ENCODE data around the gene MAPK13.
A peak's percentile ranks its signal among the peaks of the same experiment; 100 is the strongest.
"Not testable (repeated sequence)": the region's sequence is repeated elsewhere in the genome, so short reads cannot be mapped to it uniquely, and the experiment has no call there.

Gene MAPK13

DNA sequence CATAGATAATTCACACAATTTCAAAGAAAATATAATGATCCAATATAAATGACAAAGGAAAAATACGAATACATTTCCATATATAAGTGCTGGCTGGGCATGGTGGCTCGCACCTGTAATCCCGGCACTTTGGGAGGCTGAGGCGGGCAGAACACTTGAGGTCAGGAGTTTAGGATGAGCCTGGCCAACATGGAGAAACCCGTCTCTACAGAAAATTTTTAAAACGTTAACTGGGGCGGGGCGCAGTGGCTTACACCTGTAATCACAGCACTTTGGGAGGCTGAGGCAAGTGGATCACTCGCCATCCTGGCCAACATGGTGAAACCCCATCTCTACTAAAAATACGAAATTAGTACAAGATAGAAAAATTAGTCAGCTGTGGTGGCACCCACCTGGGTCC lies 14.9 kb upstream of the MAPK13 start:
- no peak for DNase-seq

DNA sequence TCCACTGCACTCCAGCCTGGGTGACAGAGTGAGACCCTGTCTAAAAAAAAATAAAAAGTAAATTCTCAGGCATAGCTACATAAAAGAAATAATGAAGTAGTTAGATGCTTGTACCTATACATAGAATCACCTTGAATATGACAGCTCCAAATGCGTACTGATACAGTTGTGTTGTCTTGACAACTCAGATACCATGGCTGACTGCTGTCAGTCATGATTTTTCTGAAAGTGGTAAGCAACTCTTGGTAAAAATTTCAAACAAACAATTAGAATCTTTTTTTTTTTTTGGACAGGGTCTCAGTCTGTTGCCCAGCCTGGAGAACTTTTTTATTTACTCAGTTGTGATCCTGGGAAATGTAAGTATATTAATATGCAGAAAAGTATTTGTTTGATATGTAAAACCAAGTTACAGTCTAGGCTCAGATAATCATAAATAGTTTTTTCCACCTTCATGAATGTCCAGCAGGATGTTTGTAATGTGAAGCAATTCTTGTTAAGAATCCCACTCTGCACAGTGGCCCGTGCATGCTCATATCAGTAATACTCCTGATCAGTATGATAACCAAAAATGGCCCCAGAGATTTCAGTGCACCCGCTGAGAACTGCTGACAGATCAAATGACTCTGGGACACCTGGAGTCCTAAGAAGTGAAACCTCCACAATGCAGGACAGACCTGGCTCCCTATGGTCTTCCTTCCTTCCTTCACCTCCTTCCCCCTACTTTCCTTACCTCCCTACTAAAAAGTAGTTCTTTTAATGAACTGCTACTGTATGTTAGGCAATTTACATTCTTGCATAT lies 14.0 kb upstream of the MAPK13 start:
- DNase-seq, result no peak

DNA sequence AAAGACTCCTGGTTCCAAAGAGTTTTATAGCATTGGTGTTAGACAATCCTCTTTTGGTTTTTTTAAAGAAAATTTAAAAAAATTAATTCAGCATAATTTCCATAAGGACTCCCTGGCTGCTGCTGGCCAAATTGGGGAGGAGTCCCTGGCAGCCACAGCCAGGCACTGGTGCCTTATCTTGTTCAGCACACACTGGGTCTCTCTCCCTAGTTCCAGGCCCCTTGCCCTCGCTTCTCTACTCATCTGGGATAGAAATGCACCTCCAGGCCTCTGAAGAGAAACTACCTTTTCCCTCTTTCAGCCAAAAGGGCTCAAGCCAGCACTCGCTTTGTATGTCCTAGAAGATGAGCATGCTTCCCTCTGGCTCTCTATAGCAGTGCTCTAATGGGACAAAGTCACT lies 13.4 kb upstream of the MAPK13 start:
- no peak for DNase-seq

DNA sequence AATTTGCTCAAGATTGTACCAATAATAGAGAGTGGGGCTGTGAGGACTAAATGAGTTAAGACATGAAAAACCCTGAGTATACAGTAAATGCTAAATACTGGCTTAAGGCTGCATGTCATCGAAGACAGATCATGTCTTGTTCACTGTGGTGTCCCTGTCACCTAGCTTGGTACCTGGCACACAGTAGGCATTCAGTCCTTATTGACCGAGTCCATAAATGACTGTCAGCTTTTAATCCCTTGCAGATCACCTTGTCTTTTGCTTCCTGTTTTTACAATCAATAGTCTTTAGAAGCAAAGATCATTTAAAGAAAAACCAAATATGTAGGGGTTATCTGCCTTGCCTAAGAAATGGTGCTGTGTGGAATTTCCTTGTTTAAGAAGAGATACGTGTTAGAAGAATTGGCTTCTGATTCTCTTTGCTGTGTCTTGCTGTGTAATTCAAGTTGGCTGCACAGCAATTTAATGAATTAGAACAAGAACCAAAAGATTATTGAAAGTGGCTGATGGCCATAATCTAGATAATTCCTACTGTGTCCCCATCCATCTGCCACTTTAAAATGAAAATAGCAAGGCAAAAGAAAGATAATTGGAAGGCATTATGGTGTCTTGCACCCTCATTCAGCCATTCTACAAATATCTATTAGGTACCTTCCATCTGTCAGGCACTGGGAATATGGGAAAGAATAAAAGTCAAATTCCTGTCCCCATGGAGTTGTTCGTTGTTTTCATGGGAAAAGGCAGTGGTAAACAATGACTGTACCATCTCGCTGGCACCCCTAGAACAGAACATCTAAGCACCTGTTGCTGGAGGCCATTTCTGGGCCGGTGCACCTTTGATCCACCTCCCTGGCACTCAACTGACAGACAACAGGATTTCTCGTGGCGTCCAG lies 12.4 kb upstream of the MAPK13 start:
- no peak for DNase-seq

DNA sequence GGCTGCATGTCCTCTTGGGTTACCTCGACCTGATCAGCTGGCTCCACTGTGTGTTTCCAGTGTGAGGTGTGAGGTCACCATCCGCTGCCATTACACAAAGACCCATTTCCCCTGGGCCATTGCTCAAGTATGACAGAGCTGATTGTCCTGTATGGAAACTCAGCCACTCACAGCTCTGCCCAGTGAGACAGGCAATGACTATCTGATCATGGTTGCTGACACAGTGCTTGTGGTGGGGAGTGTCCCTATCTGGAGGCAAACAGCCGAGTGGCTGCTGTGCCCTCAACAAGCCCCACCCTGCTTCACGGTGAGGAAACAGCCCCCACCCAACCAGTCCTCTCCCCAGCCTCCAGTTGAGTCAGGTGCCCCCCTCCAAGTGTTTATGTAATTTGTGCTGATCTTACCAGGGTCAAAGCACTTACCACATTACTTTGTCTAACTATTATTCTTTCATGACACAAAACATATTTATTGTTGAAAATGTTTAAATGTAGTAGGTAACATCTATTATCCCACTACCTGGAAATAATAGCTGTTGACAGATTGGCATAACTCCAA lies 11.7 kb upstream of the MAPK13 start:
- DNase-seq, result peak; percentile 46

DNA sequence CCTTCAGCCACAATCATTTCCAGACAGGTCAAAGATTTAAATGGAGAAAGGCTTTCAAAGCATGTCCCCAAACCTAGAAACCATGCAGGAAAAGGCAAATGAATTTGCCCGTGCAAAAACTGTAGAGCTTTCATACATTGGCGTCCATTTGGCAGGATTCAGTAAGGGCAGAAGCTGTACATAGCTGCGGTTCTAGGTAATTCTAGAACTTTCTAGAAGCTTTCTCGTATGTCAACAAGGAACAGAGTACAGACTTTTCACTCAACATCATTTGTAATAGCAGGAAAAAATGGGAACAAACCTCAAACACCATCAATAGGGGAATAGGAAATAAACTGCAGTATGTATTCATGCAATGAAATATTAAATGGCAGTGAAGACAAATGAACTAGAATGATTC lies 11.1 kb upstream of the MAPK13 start:
- DNase-seq, result no peak

DNA sequence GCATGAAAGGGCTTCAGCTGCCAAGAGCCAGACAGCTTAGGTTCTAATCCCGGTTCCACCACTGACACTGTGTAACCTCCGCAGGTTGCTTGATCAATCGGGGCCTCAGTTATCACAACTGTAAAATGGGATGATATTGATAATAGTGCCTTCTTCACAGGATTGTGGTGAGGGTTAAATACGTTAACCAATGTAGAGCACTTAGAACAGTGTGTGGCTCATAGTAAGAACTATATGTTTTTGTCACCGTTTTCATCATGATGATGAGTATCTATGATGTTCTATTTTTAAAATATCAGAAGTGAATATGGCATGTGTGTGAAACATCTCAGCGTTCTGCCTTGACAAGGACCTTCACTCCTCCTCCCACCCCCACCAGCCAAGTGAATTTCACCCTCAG lies 10.3 kb upstream of the MAPK13 start:
- DNase-seq, result no peak

DNA sequence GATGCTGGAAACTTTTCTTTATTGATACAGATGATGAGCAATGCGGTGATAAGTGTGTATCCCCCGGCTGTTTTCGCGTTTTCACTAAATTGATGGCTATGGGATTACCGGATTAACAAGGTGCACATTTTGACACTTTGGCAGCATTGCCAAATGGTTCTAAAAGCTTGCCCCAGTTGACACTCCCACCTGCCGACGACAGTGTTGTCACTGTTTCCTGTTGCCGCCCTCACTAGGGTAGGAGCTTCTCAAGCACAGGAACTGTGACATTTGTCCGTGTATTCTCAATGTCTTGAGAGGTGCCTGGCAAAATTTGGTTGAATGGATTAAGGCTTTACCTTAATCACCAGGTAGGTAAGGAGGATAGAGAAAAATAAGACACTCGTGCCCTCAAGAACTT lies 9.8 kb upstream of the MAPK13 start:
- DNase-seq, result peak; percentile 70

DNA sequence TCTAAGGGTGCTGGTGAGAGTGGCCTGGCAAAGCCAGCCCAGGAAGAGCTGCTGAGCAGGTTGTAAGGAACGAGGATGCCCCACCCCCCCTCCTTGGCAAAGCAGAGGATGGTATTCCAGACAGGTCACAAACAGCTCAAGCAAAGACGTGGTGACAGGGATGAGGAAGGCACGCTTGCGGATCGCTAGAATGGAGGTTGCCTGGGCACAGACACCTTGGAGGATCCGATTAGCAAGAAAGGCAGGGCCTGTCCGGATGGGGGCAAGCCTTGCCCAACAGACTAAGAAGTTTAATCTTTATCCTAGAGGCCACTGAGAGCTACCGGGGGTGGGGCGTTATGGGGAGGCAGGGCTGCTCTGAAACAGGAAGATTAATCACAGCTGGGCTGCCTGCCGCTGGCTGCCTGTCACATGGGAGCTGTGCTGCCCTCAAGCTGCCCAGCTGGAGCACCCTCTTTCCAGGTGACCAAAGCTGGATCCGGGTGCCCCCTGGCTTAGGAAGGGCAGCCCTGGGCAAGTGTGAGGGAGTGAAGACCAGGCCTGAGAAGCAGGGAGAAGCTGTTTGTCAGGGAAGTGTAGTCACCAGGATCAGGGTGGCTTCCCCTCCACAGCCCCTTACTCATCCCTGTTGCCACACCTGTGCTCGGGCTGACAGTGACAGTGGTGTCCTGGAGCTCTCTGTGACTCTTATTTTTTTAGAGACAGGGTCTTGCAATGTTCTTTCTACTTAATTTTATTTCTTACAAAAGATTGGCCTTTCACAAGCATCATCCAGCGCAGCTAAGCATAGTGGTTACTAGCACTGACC lies 9.1 kb upstream of the MAPK13 start:
- DNase-seq, result peak; percentile 35

DNA sequence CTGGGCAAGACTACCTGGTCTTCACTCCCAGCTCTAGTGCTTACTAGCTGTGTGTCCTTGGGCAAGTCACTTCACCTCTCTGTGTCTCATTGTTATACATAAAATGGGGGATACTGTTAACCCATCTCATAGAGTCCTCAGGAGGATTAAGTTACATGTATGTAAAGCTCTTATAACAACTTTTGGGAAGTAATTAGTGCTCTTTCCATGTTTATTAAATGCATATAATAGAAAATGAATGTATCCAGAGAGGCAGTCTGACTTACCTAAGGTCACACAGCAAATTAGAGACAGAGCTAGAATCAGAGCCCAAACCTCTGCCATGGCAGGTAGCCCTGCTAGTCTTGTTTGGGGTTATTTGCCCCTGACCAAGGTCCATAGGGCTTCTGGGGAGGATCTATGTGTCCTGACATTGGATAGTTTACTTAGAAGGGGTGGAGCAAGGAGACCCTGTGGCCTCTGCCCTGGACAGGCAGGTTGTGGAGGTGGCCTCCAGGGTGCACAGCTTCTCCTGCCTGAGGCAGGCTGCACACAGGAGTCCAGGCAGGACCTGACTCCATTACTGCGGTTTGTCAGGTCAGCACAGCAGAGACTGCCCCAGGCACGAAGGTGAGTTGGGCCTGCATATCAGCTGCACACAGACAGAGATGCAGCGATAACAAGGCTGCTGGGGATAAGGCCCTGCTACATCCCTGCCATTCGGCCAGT lies 8.4 kb upstream of the MAPK13 start:
- no peak for DNase-seq

DNA sequence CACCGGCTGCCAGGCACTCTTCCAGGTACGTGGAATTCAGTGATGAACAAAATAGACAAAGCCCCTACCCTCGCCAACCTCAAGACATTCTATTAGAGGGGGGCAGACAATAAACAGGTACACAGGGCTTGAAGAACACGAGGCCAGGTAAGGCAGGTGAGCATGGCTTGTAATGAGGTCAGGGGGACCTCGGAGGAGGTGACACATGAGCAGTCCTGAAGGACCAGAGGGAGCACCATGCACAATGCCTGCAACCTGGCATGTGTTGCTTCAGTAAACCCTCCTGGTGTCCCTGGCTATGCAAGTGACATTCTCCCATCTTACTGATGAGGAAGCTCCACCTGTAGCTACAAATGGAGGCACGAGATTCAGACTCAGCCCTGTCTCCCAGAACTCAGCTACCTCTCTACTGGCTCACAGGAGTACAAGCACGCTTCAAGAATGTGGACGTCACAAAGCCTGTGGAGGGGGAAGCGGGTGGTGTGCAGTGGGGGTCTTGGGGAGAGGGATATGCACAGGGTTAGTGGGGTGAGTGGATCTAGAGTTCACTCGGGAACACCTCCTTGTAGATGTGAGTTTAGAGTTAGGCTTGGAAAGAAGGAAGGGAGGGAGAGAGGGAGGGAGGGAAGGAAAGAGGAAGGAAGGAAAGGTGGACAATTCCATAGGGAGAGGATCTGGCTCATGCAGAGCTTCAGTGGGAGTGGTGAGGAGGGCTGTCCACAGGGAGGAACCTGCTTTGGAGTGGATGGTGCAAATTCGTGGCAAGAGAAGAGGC lies 7.6 kb upstream of the MAPK13 start:
- DNase-seq, result no peak

DNA sequence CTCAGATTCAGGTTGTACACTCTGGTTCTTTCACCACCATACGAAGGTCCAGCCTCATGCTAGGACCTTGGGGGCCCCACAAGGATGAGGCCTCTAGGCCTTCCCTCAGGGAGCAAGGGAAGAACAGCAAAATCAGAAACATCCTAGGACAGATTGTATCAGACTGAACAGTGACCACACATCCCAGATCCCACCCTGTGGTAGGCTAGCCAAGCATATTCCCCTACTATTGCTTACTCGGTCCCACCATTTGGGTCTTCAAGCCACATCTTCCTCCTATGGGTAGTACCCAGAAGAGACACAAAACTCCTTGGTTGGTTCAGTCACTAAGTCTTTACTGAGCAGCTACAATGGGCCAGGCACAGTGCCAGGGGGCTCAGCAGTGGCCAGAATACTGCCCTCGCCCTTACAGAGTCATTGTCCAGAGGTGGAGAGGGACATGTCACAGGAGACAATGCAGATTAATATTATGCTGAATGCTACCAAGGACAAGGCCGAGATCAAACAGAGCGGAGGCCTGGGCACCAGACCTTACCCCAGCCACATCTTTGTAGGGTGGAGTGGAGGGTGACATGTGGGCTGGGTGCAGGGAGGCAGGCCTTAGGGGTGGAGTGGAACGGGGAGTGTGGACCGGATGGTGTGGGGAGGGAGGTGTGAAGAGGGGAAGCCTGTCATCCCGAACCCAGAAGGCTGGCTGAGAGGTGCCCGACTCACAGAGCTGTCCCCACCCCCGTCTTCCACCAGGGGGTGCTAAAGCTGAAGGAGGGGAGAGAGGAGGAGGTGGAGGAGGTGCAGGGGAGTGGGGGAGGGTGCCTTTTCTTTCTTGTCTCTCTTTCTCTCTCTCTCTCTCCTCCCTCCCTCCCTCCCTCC lies 6.8 kb upstream of the MAPK13 start:
- DNase-seq, result peak; percentile 86

DNA sequence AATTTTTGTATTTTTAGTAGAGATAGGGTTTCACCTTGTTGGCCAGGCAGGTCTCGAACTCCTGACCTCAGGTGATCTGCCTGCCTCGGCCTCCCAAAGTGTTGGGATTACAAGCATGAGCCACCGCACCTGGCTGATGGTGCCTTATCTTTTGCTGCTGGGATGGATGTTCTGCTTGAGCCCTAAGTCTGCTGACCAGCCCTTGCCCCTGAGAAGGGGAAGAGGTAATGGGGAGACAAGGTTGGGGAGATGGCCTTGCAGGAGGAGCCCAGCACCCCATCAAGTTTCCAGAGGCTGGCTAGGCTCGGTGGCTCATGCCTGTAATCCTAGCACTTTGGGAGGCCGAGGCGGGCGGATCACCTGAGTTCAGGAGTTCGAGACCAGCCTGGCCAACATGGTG lies 6.0 kb upstream of the MAPK13 start:
- DNase-seq, result not testable (repeated sequence)

DNA sequence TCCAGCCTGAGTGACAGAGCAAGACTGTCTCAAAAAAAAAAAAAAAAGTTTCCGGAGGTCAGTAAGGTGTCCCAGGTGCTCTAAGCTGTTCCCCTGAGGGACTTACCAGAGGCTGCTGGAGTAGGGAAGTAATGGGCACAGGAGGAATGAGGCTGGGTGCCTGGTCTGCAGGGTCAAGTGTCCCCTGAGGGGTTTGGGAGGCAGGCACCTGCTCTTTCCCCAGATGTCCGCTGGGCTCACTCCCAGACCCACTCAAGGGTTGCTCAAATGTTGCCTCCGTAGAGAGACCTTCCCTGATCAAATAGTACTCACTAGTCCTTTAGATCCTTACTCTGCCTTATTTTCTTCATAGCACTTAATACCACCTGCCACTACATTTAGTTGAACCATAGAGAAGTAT lies 5.4 kb upstream of the MAPK13 start:
- no peak for DNase-seq

DNA sequence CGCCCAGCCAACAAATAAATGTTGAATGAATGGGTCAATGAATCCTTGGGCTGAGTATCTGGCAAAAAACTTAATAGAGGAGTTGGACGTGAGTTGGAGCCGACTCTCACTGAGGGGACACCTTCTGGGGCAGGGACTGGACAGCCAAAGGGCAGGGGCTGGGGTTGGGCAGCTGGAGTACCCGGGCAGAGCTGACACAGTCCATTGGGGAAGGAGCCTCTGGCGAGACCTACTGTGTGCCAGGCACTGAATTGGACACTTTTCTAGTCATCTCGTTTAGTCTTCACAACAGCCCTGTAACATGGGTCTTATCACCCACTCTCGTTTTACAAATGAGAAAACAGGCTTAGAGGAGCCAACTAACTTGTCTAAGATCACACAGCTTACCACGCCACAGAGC lies 4.7 kb upstream of the MAPK13 start:
- DNase-seq, result no peak

DNA sequence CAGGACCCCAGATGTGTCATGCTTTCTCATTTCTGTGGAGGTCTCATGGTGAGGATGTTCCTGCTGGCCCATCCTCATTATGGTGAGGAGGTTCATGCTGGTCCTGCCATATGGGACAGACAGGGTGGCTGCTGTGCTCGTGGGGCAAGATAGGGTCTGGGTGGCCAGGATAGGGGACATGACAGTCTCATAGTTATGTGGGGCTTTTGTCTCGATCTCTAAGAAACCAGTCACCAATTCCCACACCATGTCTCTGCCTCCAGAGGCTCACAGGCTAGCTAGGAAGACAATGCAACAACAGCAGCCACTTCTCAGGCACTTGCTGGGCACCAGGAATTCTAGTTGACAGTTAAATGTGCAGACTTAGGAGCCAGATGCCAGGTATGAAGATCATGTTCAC lies 4.2 kb upstream of the MAPK13 start:
- no peak for DNase-seq

DNA sequence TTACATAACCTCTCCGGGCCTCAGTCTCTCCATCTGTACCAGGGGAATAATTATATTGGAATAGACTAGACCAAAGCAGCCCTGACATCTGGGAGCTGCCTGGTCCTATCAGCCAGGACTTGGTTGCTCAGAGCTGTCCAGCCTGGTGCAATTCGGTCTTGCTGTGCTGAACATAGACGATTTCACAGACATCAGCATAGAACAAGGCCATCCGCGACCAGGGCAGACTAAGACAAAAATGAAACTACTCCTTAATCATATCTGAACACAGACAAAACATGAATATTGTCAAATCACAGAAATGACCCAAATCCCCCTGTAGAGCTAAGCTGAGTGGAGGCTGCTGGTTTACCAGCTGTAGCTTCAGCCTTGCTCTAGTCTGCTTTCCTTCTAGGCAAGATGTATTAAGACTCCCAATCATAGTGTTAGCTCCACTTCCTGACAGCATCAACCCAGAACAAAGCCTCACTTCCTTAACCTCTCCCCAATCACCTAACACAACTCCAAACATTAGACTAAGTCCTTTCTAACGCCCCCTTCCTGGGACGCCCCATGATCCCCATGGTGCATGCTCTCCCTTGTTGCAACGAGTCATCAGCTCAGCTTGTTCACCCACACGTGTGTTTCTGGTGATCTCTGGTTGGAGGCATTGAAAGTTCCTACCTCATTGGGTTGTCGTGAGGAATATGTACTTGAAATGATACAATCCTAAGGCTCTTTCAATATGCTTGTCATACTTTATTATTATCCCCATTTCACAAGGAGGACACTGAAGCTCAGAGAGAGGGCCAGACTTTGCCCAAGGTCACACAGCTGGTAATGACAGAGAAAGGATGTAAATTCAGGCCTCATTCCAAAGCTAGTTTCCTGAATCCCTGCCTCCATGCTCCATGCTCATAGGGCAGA lies 3.5 kb upstream of the MAPK13 start:
- no peak for DNase-seq

DNA sequence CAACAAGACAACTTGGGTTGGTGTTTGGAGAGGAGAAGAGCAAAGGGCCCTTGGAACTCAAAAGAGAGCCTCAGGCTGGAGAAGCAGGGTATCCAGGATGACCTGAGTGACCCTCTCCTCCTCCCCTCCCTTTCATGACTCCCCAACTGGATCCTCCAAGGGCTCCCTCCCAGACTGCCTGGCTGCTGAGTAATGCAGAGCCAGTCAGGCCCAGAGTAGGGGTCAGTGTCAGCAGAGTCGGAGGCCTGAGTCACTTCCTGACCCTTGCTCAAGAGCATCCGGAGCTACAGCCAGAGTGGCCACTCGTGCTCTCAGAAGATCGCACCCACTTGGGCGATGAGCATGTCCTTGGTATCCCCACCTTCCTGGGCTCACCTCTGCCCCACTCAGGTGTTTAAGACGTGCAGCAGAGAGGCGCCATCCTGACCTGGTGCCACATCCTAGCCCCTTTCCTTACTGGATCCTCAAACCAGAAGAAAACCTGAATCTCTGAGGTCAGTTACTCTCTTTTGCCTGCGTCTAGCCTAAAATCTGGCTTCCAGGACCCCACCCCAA lies 2.8 kb upstream of the MAPK13 start:
- DNase-seq, result no peak

DNA sequence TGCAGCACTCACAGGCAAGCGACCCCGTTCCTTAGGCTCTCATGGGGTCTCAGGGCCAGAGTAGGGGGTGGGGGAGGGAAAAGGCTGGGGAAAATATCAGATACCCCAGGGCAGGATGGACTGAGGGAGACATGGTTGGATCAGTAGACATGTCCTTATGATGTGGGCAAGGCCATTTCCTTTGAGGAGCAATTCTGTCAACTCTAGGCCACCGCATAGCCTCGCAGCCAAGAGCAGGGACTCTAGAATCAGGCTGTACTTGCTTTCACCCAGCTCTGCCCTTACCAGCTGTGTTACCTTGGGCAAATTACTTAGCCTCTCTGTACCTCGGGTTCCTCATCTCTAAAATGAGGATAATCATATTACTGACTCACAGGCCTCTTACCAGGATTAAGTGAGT lies 2.2 kb upstream of the MAPK13 start:
- DNase-seq, result no peak
